Osteoblast (primary cell): Measurements from ENCODE around the gene FGF14. TPM values are rescaled to one million over a fixed set of nuclear protein-coding genes. Genes with fewer than 3 reads are reported as not detected.

Source experiments
- DNase-seq: peaks from one replicate; pipeline ENCODE4 v3.0.0; 2011; ENCODE audit warnings: low spot score, mixed read lengths; ENCODE audit not compliant: insufficient read length; ENCODE audit errors: missing footprints
- H2AFZ ChIP-seq: 2 replicates; pipeline ENCODE4 v1.6.0; 2011; ENCODE audit warnings: mild to moderate bottlenecking, low read length
- H3K27ac ChIP-seq: 2 replicates; pipeline ENCODE4 v1.5.1; 2011; ENCODE audit warnings: mild to moderate bottlenecking, low read depth, low read length, moderate library complexity
- H3K27me3 ChIP-seq: 2 replicates; pipeline ENCODE4 v1.6.0; 2012; ENCODE audit warnings: mild to moderate bottlenecking, control low read depth, inconsistent platforms, low read length, moderate library complexity; ENCODE audit not compliant: insufficient read depth
- H3K36me3 ChIP-seq: 2 replicates; pipeline ENCODE4 v1.5.1; 2011; ENCODE audit warnings: mild to moderate bottlenecking, low read length, control low read depth, moderate library complexity; ENCODE audit not compliant: insufficient read depth
- H3K4me1 ChIP-seq: 2 replicates; pipeline ENCODE4 v1.5.1; 2011; ENCODE audit warnings: mild to moderate bottlenecking, low read length, control low read depth, moderate library complexity; ENCODE audit not compliant: insufficient read depth
- H3K4me2 ChIP-seq: 2 replicates; pipeline ENCODE4 v1.6.0; 2011; ENCODE audit warnings: mild to moderate bottlenecking, low read length; ENCODE audit not compliant: insufficient read depth
- H3K4me3 ChIP-seq: fragments of 200-600 bp; sonication (generic); 3 replicates; pipeline ENCODE4 v1.5.1; 2012; ENCODE audit warnings: mild to moderate bottlenecking, low read length, inconsistent platforms; ENCODE audit not compliant: insufficient read depth
- H3K79me2 ChIP-seq: 2 replicates; pipeline ENCODE4 v1.6.0; 2012; ENCODE audit warnings: mild to moderate bottlenecking, low read length, control low read depth, inconsistent platforms; ENCODE audit not compliant: insufficient read depth
- H3K9me3 ChIP-seq: 2 replicates; pipeline ENCODE4 v1.5.1; 2011; ENCODE audit warnings: low read depth, low read length, control low read depth
- H4K20me1 ChIP-seq: 2 replicates; pipeline ENCODE4 v1.6.0; 2012; ENCODE audit warnings: mild to moderate bottlenecking, low read length, control low read depth; ENCODE audit not compliant: insufficient read depth
- total RNA-seq: library from RNA; depleted of rRNA; stranded (reverse); fragments of >200 nt; gene quantifications from 2 replicates; pipeline ENCODE4 v1.2.3, GENCODE V29; 2012
- TF ChIP-seq, protein P1 (sequence below): IDR thresholded peaks from 2 replicates; pipeline ENCODE4 v1.5.1; 2011; ENCODE audit warnings: mild to moderate bottlenecking, low read depth, low read length, moderate library complexity; ENCODE audit errors: extremely low read depth

Gene FGF14
- total RNA-seq, 1 donor: under 0.01 TPM

DNA sequence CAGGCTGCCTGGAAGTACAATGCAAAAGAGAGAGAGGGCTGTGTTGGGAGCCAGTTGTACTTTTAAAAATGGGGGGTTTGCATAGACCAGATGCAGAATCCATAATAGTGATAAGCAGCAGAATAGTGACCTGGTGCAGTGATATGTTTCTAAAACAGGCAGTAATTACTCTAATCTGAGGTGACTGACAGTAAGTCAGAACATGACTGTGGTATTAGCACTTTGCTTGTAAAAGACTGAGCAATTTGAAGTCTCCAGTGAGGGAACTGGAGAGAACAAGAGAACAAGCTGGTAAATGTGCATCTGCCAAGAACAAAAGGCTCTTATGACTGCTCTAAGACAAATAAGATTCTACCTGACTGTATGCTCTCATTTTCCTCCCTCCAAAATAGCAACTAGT is 565.9 kb downstream of the FGF14 start:
- no peak overlapping the region for H2AFZ ChIP-seq
- TF ChIP-seq, protein P1, sequence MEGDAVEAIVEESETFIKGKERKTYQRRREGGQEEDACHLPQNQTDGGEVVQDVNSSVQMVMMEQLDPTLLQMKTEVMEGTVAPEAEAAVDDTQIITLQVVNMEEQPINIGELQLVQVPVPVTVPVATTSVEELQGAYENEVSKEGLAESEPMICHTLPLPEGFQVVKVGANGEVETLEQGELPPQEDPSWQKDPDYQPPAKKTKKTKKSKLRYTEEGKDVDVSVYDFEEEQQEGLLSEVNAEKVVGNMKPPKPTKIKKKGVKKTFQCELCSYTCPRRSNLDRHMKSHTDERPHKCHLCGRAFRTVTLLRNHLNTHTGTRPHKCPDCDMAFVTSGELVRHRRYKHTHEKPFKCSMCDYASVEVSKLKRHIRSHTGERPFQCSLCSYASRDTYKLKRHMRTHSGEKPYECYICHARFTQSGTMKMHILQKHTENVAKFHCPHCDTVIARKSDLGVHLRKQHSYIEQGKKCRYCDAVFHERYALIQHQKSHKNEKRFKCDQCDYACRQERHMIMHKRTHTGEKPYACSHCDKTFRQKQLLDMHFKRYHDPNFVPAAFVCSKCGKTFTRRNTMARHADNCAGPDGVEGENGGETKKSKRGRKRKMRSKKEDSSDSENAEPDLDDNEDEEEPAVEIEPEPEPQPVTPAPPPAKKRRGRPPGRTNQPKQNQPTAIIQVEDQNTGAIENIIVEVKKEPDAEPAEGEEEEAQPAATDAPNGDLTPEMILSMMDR: no peak
- H3K4me3 ChIP-seq: no peak overlapping the region
- DNase-seq: no peak
- H3K79me2 ChIP-seq: no peaks in the 10 kb centered on the region
- H3K36me3 ChIP-seq: no peaks in the 10 kb centered on the region
- H3K27me3 ChIP-seq: no peaks in the 10 kb centered on the region
- no peaks in the 10 kb centered on the region for H3K4me1 ChIP-seq
- H4K20me1 ChIP-seq: no peaks in the 10 kb centered on the region
- H3K27ac ChIP-seq: no peak overlapping the region
- H3K9me3 ChIP-seq: no peaks in the 10 kb centered on the region
- no peak overlapping the region for H3K4me2 ChIP-seq

DNA sequence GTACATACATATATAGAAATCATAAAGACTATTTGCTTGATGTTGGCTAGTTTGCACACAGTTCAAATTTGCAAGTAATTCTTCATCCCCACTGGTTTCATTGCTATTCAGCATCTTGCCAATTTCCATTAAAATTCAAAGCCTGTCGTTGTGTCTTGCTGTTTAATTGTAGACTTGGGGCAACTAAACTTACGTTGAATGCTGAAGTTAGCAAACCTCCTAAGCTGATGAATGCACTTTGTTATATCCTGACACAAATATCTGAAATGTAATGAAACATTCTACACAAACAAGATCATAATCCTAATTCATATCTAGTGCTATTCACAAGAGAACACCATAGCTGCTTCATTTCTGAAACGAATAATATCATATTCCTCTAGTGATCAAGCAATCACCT is 568.2 kb downstream of the FGF14 start:
- H4K20me1 ChIP-seq: no peaks in the 10 kb centered on the region
- H2AFZ ChIP-seq: no peak overlapping the region
- no peak overlapping the region for H3K4me2 ChIP-seq
- DNase-seq: no peak
- TF ChIP-seq, protein P1: no peak
- H3K27me3 ChIP-seq: no peaks in the 10 kb centered on the region
- H3K79me2 ChIP-seq: no peaks in the 10 kb centered on the region
- no peaks in the 10 kb centered on the region for H3K9me3 ChIP-seq
- H3K4me3 ChIP-seq: no peak overlapping the region
- H3K27ac ChIP-seq: no peak overlapping the region
- no peaks in the 10 kb centered on the region for H3K4me1 ChIP-seq
- no peaks in the 10 kb centered on the region for H3K36me3 ChIP-seq

DNA sequence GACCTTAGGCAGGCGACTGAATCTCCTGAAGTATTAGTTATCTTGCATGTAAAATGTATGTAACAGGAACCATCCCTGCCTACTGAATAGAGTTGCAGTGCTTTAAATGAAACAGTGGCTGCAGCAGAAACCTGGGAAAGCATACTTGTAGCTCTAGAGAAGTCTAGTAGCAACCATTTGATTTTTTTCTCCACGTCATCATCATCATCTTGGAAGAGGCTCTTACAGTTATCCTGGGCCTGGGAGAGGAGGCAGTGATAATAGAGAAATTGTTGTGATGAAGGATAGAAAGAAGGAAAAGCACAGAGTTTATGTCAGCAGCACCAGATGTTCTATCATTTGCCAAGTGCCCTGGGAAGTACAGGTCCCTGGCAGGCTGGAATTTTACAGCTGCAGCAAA is 571.8 kb downstream of the FGF14 start:
- Histone ChIP-seq H3K79me2 (no peaks in the 10 kb centered on the region), H2AFZ (no peak overlapping the region), H3K36me3 (no peaks in the 10 kb centered on the region), H3K9me3 (no peaks in the 10 kb centered on the region), H3K27me3 (no peaks in the 10 kb centered on the region), H3K4me3 (no peak overlapping the region), H3K4me2 (no peak overlapping the region), H4K20me1 (no peaks in the 10 kb centered on the region), H3K27ac (no peak overlapping the region), H3K4me1 (no peaks in the 10 kb centered on the region)
- TF ChIP-seq, protein P1: no peak
- DNase-seq: no peak

DNA sequence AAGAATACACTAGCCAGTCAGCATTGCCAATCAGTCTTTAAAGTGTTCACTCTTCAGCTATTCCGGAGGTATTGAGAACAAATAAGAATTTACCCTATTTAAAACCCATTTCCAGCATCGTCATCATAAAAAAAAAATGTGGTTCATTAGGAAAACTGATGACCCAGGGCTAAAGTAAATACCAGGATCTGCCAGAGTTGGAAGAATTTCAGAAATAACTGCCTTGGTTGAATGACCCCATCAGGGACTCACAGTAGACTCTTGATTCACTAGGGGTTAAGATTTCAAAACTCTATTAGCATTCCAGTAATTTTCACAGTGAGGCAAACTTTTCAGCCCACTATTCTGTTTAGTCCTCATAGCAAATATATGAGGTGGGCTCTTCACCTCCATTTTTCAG is 572.4 kb downstream of the FGF14 start:
- no peak overlapping the region for H3K27ac ChIP-seq
- no peaks in the 10 kb centered on the region for H3K4me1 ChIP-seq
- H3K4me3 ChIP-seq: no peak overlapping the region
- H3K36me3 ChIP-seq: no peaks in the 10 kb centered on the region
- DNase-seq: no peak
- H2AFZ ChIP-seq: no peak overlapping the region
- no peaks in the 10 kb centered on the region for H3K79me2 ChIP-seq
- TF ChIP-seq, protein P1: no peak
- no peak overlapping the region for H3K4me2 ChIP-seq
- no peaks in the 10 kb centered on the region for H3K27me3 ChIP-seq
- no peaks in the 10 kb centered on the region for H3K9me3 ChIP-seq
- H4K20me1 ChIP-seq: no peaks in the 10 kb centered on the region
